Fibroblast of lung (primary cell): ENCODE results near the gene IZUMO4. TPM values are rescaled to one million over a fixed set of nuclear protein-coding genes. Genes with fewer than 3 reads are reported as not detected.

Experiments used
- DNase-seq, 2 donors: peaks; one replicate each; pipeline versions ENCODE4 v3.0.0 to v3.0.0-alpha.2; 2010; ENCODE audit warnings: low read depth in 2 of 2
- H2AFZ ChIP-seq: 2 replicates; pipeline ENCODE4 v1.5.1; 2012; ENCODE audit warnings: low read length, control low read depth, inconsistent platforms
- H3K27ac ChIP-seq: 2 replicates; pipeline ENCODE4 v1.5.1; 2011; ENCODE audit warnings: low read length, control low read depth; ENCODE audit not compliant: insufficient read depth
- H3K27me3 ChIP-seq: 2 replicates; pipeline ENCODE4 v1.5.1; 2011; ENCODE audit warnings: mild to moderate bottlenecking, low read length; ENCODE audit not compliant: control insufficient read depth, insufficient read depth
- H3K36me3 ChIP-seq: 2 replicates; pipeline ENCODE4 v1.5.1; 2011; ENCODE audit warnings: low read length; ENCODE audit not compliant: control insufficient read depth, insufficient read depth
- H3K4me1 ChIP-seq: 2 replicates; pipeline ENCODE4 v1.5.1; 2011; ENCODE audit warnings: low read length; ENCODE audit not compliant: control insufficient read depth, insufficient read depth; ENCODE audit errors: extremely low read depth
- H3K4me2 ChIP-seq: 2 replicates; pipeline ENCODE4 v1.5.1; 2011; ENCODE audit warnings: low read length, control low read depth; ENCODE audit not compliant: insufficient read depth; ENCODE audit errors: extremely low read depth
- H3K4me3 ChIP-seq, 4 experiments: fragments of 200-600 bp in 1 of 4; sonication (generic) in 1 of 4; replicated peaks in 1 of 4; 2 replicates each; pipeline ENCODE4 v1.5.1; 2011 to 2016; ENCODE audit warnings: low read length in 4 of 4, low read depth in 3 of 4, mild to moderate bottlenecking in 3 of 4, control low read depth in 2 of 4, inconsistent platforms in 1 of 4, mixed read lengths in 1 of 4; ENCODE audit not compliant: insufficient read depth in 1 of 4; ENCODE audit errors: control extremely low read depth in 1 of 4
- H3K79me2 ChIP-seq: 2 replicates; pipeline ENCODE4 v1.5.1; 2012; ENCODE audit warnings: mild to moderate bottlenecking, low read length, inconsistent platforms; ENCODE audit not compliant: control insufficient read depth, insufficient read depth
- H3K9ac ChIP-seq: 2 replicates; pipeline ENCODE4 v1.5.1; 2011; ENCODE audit warnings: mild to moderate bottlenecking, low read length, control low read depth; ENCODE audit not compliant: insufficient read depth
- H3K9me3 ChIP-seq: 2 replicates; pipeline ENCODE4 v1.5.1; 2012; ENCODE audit warnings: low read depth, low read length; ENCODE audit not compliant: control insufficient read depth, insufficient read depth
- H4K20me1 ChIP-seq: 2 replicates; pipeline ENCODE4 v1.5.1; 2011; ENCODE audit warnings: low read length; ENCODE audit not compliant: control insufficient read depth, insufficient read depth; ENCODE audit errors: extremely low read depth
- CTCF ChIP-seq, 2 donors: IDR thresholded peaks in 1 of 2; conservative IDR thresholded peaks in 1 of 2; 1 replicate in 1 of 2; 2 replicates in 1 of 2; pipeline ENCODE4 v1.5.1; 2011 to 2012; ENCODE audit warnings: low read length in 2 of 2, control low read depth in 1 of 2, inconsistent platforms in 1 of 2, low read depth in 1 of 2, mild to moderate bottlenecking in 1 of 2
- EZH2 ChIP-seq: IDR thresholded peaks from 2 replicates; pipeline ENCODE4 v1.5.1; 2012; ENCODE audit warnings: low read length, control low read depth, mild to moderate bottlenecking; ENCODE audit errors: missing control alignments
- polyA plus RNA-seq, 2 donors: library from polyadenylated mRNA; depleted of rRNA in 1 of 2; stranded (reverse) in 1 of 2; unstranded in 1 of 2; fragments of >200 nt; gene quantifications; 2 replicates each; pipeline ENCODE4 v1.2.1, GENCODE V29; 2011 to 2012; ENCODE audit warnings: missing spikeins in 1 of 2
- total RNA-seq: library from RNA; depleted of rRNA; stranded (reverse); fragments of >200 nt; gene quantifications from 2 replicates; pipeline ENCODE4 v1.2.1, GENCODE V29; 2014

Gene IZUMO4
- total and polyA plus RNA-seq, 2 donors (not counting 1 experiment from before 2014, with no cell fraction given), result 0.56 to 1.3 TPM

- Histone ChIP-seq H3K9ac (no peak overlapping the region), H3K36me3 (peaks cover 25% of the 10 kb centered on the region), H2AFZ (no peak overlapping the region), H4K20me1 (no peaks in the 10 kb centered on the region), H3K4me2 (no peak overlapping the region), H3K79me2 (peaks cover 27% of the 10 kb centered on the region), H3K27me3 (no peaks in the 10 kb centered on the region), H3K27ac (no peak overlapping the region), H3K9me3 (no peaks in the 10 kb centered on the region), H3K4me1 (no peaks in the 10 kb centered on the region), H3K4me3 (no peak overlapping the region)
- DNase-seq, result no peak
- no peak for TF ChIP-seq CTCF (conservative IDR thresholded peaks at IDR 0.05 in 1 of 2, IDR thresholded peaks at IDR 0.05 in 1 of 2; ENCODE audit: low read depth in 1 of 2, low read length in 2 of 2)
- no peak for TF ChIP-seq EZH2
Observed at GRCh38 chr19:2099054-2099501, 2.4 kb downstream of the IZUMO4 start.

- no peak for TF ChIP-seq CTCF (conservative IDR thresholded peaks at IDR 0.05 in 1 of 2, IDR thresholded peaks at IDR 0.05 in 1 of 2; ENCODE audit: low read depth in 1 of 2, low read length in 2 of 2)
- no peak for TF ChIP-seq EZH2
- no peak overlapping the region for H3K4me3 ChIP-seq
- no peaks in the 10 kb centered on the region for H4K20me1 ChIP-seq
- H3K36me3 ChIP-seq, result peaks cover 28% of the 10 kb centered on the region
- H3K4me1 ChIP-seq, result no peaks in the 10 kb centered on the region
- DNase-seq, result no peak
- no peaks in the 10 kb centered on the region for H3K27me3 ChIP-seq
- H3K27ac ChIP-seq, result no peak overlapping the region
- no peak overlapping the region for H3K4me2 ChIP-seq
- no peaks in the 10 kb centered on the region for H3K9me3 ChIP-seq
- H2AFZ ChIP-seq, result no peak overlapping the region
- H3K9ac ChIP-seq, result no peak overlapping the region
- peaks cover 24% of the 10 kb centered on the region for H3K79me2 ChIP-seq
Observed at GRCh38 chr19:2099937-2100718, 3.4 kb downstream of the IZUMO4 start.

GRCh38 chr19:2100719-2101061 lies 4.0 kb downstream of the IZUMO4 start:
- no peak for DNase-seq
- Histone ChIP-seq H2AFZ (no peak overlapping the region), H3K27me3 (no peaks in the 10 kb centered on the region), H3K9me3 (no peaks in the 10 kb centered on the region), H3K79me2 (peaks cover 19% of the 10 kb centered on the region), H3K4me1 (no peaks in the 10 kb centered on the region), H3K4me3 (no peak overlapping the region), H3K4me2 (no peak overlapping the region), H3K27ac (no peak overlapping the region), H4K20me1 (no peaks in the 10 kb centered on the region), H3K9ac (no peak overlapping the region), H3K36me3 (peaks cover 30% of the 10 kb centered on the region)
- TF ChIP-seq CTCF (conservative IDR thresholded peaks at IDR 0.05 in 1 of 2, IDR thresholded peaks at IDR 0.05 in 1 of 2; ENCODE audit: low read depth in 1 of 2, low read length in 2 of 2) (no peak), EZH2 (no peak)
